Hindlimb muscle (tissue), 1 donor: ENCODE results near the gene TPCN1. TPM values are rescaled to one million over a fixed set of nuclear protein-coding genes. Genes with fewer than 3 reads are reported as not detected.

ENCODE experiments used
- DNase-seq: peaks from one replicate; pipeline ENCODE4 v3.0.0-alpha.2; 2013
- polyA plus RNA-seq: library from polyadenylated mRNA; unstranded; fragments of 120-200 nt; gene quantifications from one replicate; pipeline ENCODE4 v1.2.1, GENCODE V29; 2013; ENCODE audit not compliant: insufficient read length

Gene TPCN1
- polyA plus RNA-seq, 1 donor = 48.2 TPM

DNA sequence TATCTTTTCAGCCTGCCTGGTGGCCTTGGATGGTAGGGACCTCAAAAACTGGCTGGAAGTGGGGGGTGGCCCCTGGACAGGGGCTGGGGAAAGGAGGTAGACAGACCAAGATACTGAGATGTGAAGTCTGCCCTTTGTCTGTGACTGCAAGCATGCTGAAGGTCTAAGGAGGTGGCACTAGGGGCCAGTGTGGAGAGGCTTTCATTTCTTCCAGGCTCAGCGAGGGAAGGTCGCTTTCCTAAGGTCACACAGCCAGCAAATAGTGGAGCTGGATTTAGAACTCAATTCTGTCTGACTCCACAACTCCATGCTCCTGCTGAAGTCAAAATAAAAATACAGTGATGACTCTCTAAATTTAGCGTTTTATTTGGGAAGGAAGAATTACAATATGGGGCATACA, 125.8 kb downstream of the TPCN1 start:
- DNase-seq = no peak

GRCh38 chr12:113347892-113348291, 126.6 kb downstream of the TPCN1 start:
- no peak for DNase-seq

Other genes starting within 250 kb of the TPCN1 start
- 2.8 TPM for gene OAS2, start 242.9 kb upstream of the TPCN1 start, polyA plus RNA-seq
- gene DTX1, start 164.7 kb upstream of the TPCN1 start, polyA plus RNA-seq = 5.9 TPM
- 0.08 TPM for gene RASAL1, start 85.7 kb upstream of the TPCN1 start, polyA plus RNA-seq
- not detected for gene CFAP73, start 71.7 kb upstream of the TPCN1 start, polyA plus RNA-seq
- gene DDX54, start 36.0 kb upstream of the TPCN1 start, polyA plus RNA-seq = 80.2 TPM
- 11.4 TPM for gene RITA1, start 35.7 kb upstream of the TPCN1 start, polyA plus RNA-seq
- gene SLC8B1, start 113.6 kb downstream of the TPCN1 start, polyA plus RNA-seq = 19.4 TPM
- gene PLBD2, start 137.1 kb downstream of the TPCN1 start, polyA plus RNA-seq = 15.5 TPM
- 0.75 TPM for gene SDS, start 182.4 kb downstream of the TPCN1 start, polyA plus RNA-seq
- gene SDSL, start 200.9 kb downstream of the TPCN1 start, polyA plus RNA-seq = 2.3 TPM